GM12892 (cell line): ENCODE results near the gene KCNH4.

Experiments
- DNase-seq: peaks from one replicate; pipeline ENCODE4 v3.0.0; 2011; ENCODE audit not compliant: insufficient read length
- FAIRE-seq: peaks from 2 replicates; lab custom pipeline; 2011; peaks lifted over from hg19 to GRCh38; lab: Jason Lieb, UNC
- POLR2A ChIP-seq: IDR thresholded peaks from 2 replicates; pipeline ENCODE4 v1.6.1; 2011; ENCODE audit warnings: low read depth, low read length, control low read depth
- POLR2AphosphoS5 ChIP-seq: IDR thresholded peaks from 2 replicates; pipeline ENCODE4 v1.6.1; 2011; ENCODE audit warnings: low read depth, low read length, control low read depth
- TAF1 ChIP-seq: IDR thresholded peaks from 2 replicates; pipeline ENCODE4 v1.6.1; 2011; ENCODE audit warnings: low read depth, mild to moderate bottlenecking, control low read depth, low read length, borderline replicate concordance

KCNH4 gene

GRCh38 chr17:42203354-42203753 lies 22.4 kb upstream of the KCNH4 start:
- no peak for TF ChIP-seq TAF1
- TF ChIP-seq POLR2A: no peak
- TF ChIP-seq POLR2AphosphoS5: no peak
- FAIRE-seq (no peak), DNase-seq (no peak)

DNA sequence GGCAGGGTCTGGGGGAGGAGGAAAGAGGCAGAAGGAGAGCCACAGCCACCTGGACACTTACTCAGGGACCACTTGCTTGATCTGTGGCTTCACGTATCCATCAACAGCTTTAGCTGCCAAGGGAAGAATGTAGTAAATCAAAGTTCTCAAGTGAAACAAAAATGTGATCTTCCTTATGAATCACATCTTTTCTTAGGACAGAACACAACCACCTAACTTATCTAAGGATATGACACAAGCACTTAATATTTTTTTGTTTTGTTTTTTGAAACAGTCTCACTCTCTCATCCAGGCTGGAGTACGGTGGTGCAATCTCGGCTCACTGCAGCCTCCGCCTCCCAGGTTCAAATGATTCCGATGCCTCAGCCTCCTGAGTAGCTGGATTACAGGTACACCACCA lies 21.8 kb upstream of the KCNH4 start:
- no peak for DNase-seq
- no peak for FAIRE-seq
- TF ChIP-seq TAF1 (no peak), POLR2A (no peak), POLR2AphosphoS5 (no peak)

DNA sequence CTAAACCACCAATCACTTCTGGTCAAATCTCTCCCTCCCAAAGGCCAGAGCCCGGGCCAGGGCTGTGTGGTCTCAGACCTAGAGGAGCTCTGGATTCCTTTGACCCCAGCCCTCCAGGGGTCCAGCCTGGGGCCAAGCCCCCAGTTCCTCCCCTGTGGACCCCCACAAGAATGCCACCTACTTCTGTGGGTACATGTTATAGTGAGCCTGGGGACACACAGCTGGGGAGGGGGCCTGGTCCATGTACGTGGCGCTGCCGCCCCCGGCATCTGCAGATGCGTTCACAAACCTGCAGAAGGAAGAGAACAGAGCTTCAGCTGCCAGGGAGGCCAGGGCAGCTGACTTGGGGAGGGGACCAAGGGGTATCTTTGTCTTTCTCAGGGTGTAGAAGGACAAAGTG lies 21.2 kb upstream of the KCNH4 start:
- DNase-seq (no peak), FAIRE-seq (no peak)
- TF ChIP-seq TAF1: no peak
- TF ChIP-seq POLR2A: no peak
- TF ChIP-seq POLR2AphosphoS5: no peak

GRCh38 chr17:42201458-42201772 lies 20.5 kb upstream of the KCNH4 start:
- no peak for TF ChIP-seq TAF1
- no peak for TF ChIP-seq POLR2A
- no peak for TF ChIP-seq POLR2AphosphoS5
- no peak for FAIRE-seq
- DNase-seq: no peak

DNA sequence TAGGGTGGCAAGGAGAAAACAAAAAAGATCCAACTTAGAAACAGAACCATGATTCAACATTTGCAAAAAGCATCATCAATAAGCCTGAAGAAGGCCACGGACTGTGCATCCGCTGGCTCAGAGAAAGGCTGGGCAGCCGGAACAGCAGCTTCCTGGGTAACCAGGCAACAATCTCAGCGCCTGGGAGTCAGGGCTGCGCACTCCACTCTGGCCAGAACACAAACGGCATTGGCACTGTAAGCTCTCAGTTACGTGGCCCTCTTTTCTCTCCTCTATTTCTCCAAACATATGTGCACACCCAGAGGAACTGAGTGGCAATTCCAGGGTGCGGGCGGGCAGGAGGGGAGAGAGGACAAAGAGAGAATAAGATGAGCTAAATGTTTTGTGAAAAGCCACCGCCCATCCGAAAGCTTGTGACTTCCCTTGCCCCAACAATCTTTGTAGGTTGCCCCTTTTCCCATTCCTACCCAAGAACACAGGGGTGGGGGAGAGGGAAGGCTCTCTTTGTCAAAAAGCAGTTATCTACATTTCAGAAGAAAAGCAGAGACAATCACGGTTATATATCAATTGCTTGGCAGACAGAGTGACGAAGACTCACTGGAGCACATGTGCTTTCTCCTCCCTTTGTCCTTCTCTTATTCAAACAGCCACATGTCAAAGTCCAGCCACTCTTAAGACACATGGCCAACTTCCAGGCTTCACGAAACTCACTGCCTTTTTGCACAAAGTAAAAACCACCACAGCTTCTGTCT lies 19.9 kb upstream of the KCNH4 start:
- FAIRE-seq: no peak
- TF ChIP-seq POLR2AphosphoS5: no peak
- TF ChIP-seq POLR2A: no peak
- no peak for TF ChIP-seq TAF1
- no peak for DNase-seq

GRCh38 chr17:42199416-42200011 lies 18.6 kb upstream of the KCNH4 start:
- FAIRE-seq (no peak), DNase-seq (no peak)
- no peak for TF ChIP-seq POLR2AphosphoS5
- TF ChIP-seq POLR2A: no peak
- no peak for TF ChIP-seq TAF1

DNA sequence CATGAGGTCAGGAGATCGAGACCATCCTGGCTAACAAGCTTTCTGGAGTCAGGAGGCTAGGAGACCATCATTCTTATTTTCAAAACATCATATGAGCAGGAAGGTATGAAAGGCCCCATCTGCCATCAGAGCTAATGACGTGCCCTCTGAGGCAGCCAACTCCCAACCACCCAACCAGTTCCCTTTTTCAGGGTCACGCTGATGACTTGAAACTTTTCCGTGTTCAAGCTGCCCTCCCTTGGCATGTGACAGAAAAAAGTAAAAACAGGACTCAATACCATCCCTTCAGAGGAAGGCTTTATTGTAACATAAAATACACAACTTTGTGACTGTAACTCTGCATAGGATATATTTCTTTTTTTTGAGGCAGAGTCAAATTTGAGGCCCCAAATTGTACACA lies 18.0 kb upstream of the KCNH4 start:
- TF ChIP-seq POLR2AphosphoS5: no peak
- no peak for TF ChIP-seq TAF1
- no peak for TF ChIP-seq POLR2A
- FAIRE-seq (no peak), DNase-seq (no peak)

DNA sequence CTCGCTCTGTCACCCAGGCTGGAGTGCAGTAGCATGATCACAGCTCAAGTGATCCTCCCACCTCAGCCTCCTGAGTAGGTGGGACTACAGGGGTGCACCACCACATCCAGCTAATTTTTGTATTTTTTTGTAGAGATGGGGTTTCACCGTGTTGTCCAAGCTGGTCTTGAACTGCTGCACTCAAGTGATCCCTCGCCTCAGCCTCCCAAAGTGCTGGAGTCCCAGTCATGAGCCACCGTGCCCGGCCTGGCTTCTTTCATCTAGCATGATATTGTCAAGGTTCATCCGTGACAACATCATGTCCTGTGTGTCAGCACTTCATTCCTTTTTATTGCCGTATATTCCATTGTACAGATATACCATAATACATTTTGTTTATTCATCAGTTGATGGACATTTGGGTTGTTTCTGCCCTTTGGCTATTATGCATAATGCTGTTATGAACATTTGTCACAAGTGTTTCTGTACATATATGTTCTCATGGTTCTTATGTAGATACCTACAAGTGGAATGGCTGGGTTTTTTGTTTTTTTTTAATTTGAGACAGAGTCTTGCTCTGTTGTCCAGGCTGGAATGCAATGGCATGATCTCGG lies 16.7 kb upstream of the KCNH4 start:
- TF ChIP-seq POLR2AphosphoS5: no peak
- no peak for TF ChIP-seq TAF1
- TF ChIP-seq POLR2A: no peak
- FAIRE-seq: no peak
- DNase-seq: no peak

DNA sequence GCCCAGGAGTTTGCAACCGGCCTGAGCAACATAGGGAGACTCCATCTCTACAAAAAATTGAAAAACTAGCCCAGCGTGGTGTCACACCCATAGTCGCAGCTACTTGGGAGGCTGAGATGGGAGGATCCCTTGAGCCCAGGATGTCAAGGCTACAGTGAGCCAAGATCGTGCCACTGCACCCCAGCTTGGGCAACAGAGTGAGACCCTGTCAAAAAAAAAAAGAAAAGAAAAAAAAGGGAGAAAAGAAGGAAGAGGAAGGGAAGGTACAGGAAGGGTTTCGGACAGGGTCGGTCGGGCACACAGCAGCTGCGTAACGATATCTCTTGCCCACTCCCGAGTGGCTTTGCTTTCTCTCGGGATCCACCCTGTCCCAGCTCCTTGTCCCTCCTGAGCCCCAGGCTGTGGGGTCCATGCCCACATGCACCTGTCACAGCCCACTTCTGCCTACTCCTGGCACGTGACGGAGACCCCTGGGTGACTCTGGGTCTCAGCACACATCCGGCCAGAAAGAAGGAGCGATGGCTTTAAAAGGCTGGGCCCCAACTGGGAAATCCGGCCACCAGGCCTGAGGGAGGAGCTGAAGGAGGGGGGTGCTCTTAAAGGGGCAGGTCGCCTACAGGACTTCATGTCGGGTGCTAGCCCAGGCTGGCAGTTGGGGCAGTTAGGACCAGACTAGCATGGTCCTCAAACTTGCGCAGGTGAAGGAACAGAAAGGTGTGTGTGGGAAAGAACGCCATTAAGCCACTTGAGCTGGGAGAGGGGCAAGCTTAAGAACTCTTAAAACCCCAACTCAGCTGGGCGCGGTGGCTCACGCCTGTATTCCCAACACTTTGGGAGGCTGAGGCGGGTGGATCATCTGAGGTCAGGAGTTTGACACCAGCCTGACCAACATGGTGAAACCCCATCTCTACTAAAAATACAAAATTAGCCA lies 13.3 kb upstream of the KCNH4 start, which contains the start of gene GHDC:
GHDC (minus strand) TSS at position 526 of the 931 bp plus-strand sequence. CDS start 913 bp downstream, outside the sequence.
- DNase-seq: peak; percentile 80
- FAIRE-seq: peak; percentile 96
- peak; percentile 78 for TF ChIP-seq POLR2AphosphoS5
- TF ChIP-seq POLR2A: peak; percentile 66; the same call in 1 of the 2 replicates
- 0 out of 2 replicates have a peak, but pooled peaks have one; percentile 25 for TF ChIP-seq TAF1

DNA sequence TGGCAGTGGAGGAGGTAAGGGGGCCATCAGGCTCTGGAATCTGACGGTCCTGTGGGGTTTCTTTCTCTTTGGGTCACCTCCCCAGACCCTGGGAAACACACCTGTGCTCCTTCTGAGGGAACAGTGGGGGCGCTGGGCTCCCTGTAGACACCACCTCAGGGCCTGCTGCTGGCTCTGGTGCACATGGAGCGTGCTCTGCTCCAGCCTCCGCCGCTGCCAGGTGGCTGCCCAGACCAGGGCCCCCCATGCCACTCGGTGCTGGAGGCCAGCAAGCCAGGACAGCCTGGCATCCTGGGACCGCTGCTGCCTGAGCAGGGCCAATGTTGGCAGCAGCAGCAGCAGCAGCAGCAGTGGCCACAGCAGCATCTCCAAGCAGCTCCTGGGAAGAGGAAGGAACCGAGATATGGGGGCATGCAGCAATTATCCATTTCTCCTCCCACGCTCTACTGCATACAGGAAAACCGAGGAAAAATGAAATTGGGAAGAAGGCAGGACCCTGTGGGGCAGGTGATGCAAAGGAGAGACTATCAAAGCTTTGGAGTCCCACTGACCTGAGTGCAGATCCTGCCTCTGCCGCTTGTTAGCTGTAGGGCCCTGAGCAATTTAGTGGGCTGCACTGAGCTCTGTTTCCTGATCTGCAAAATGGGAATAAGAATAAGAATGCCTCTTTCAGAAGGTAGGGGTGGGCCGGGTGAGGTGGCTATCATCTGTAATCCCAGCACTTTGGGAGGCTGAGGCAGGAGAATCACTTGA lies 12.4 kb upstream of the KCNH4 start:
- TF ChIP-seq TAF1 (no peak), POLR2AphosphoS5 (no peak), POLR2A (no peak)
- FAIRE-seq: no peak
- no peak for DNase-seq
